NK-92 treated with Interleukin-12 subunit alpha and Interleukin-12 subunit beta, amount 100 ng/mL, for 24 hours (cell line): ENCODE results near the gene TAF5L.
"Not testable (repeated sequence)": the region's sequence is repeated elsewhere in the genome, so short reads cannot be mapped to it uniquely, and the experiment has no call there.

ENCODE experiments used
- DNase-seq: peaks from one replicate; lab custom pipeline; 2025; lab: John Stamatoyannopoulos, UW

TAF5L gene

GRCh38 chr1:229603371-229604005 lies 22.4 kb downstream of the TAF5L start:
- DNase-seq, result no peak

GRCh38 chr1:229600229-229600628 lies 25.7 kb downstream of the TAF5L start:
- DNase-seq, result no peak

- DNase-seq, result no peak
Measured at GRCh38 chr1:229599218-229599954, 26.5 kb downstream of the TAF5L start.

DNA sequence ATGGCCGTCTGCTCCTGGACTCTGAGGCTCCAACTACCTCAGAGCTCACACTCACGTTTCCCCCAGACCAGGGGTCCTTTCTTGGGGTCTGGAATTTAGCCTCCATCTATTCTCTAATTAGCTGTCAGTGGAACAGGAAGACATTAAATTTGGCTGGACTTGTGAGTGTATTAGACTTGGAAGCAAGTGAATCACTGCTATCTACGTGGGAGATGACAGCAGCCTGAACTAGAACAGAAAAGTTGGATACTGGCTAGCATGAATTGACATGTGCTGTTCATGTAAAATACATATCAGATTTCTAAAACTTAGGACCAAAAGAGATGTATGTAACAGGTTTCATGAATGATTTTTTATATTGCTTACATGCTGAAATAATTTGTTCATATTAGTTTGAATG lies 28.0 kb downstream of the TAF5L start:
- DNase-seq, result no peak

GRCh38 chr1:229596925-229597699 lies 28.8 kb downstream of the TAF5L start:
- no peak for DNase-seq

DNA sequence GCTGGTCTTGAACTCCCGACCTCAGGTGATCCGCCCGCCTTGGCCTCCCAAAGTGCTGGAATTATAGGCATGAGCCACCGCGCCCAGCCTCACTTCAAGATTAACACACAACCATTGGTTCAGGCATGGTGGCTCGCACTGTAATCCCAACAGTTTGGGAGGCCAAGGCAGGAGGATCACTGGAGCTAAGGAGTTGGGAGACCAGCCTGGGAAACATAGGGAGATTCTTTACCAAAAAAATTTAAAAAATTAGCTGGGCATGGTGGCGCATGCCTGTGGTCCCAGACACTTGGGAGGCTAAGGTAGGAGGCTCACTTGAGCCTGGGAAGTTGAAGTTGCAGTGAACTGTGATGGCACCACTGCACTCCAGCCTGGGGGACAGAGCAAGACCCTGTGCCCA lies 30.0 kb downstream of the TAF5L start:
- DNase-seq, result not testable (repeated sequence)

GRCh38 chr1:229594227-229595008 lies 31.5 kb downstream of the TAF5L start:
- no peak for DNase-seq

DNA sequence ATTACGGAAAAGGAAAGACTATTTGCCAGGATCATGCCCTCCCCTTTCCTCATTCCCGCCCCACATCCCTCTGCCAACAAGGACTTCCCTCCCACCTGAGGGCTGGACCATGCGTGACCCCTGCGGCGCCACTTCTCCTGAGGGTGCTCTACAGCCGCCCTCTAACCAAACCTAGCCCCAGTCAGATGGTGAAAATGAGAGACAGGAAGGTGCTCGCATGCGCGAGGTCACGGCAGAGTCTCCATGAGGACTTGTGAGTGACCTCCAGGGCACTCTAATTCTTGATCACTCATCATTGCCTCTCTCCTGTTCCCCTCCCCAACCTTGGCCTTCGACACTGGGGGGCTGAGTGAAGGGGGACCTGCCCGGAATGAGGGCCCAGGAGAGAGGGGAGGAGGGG lies 32.1 kb downstream of the TAF5L start:
- no peak for DNase-seq

- no peak for DNase-seq
Measured at GRCh38 chr1:229590119-229590518, 35.8 kb downstream of the TAF5L start.

GRCh38 chr1:229585338-229585737 lies 40.6 kb downstream of the TAF5L start:
- DNase-seq, result no peak

GRCh38 chr1:229582715-229583114 lies 43.2 kb downstream of the TAF5L start:
- no peak for DNase-seq

DNA sequence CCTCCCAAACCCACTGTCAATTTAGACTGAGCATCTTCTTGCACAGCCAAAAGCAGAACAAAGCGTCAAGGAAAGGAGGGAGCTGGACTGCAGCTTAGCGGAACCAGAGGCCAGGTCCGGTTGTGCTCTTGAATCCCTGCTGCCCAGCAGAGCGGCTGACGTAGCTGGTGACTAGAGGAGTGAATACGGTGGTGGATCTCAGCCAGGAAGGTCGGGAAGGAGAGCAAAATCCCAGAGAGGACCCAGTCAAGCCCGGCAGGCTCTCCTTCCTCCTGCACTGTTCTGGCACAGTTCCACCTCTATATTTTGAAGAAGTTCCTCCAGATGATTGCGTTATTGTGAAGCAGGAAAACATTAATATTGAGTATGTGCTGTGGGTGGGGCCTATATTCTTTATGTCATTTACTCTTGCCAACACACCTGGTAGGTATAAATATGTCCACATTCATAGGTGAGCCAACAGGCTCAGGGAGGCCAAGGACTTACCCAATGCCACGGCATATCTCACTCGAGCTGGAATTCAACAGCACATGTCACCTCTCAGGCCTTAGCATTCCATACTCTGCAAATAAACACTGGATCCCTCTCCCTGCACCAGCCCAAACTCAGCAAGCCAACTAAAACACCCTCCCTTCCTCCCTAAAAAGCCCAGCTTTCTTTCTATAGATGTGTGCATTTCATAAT lies 43.8 kb downstream of the TAF5L start:
- no peak for DNase-seq

DNA sequence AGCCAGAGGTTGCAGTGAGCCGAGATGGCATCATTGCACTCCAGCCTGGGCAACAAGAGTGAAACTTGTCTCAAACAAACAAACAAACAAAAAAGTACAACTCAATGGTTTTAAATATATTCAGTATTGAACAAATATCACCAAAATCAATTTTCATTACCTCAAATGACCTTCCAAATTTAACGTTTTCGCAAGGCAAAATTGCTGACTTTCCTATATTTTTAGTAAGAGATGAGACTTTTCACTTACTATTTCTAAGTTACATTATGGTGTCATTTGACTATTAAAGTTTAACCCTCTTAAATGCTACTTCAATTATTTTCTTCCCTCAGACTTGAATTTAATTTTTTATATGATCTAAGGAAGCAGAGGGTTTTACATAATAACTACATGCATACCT lies 44.4 kb downstream of the TAF5L start:
- DNase-seq, result no peak

DNA sequence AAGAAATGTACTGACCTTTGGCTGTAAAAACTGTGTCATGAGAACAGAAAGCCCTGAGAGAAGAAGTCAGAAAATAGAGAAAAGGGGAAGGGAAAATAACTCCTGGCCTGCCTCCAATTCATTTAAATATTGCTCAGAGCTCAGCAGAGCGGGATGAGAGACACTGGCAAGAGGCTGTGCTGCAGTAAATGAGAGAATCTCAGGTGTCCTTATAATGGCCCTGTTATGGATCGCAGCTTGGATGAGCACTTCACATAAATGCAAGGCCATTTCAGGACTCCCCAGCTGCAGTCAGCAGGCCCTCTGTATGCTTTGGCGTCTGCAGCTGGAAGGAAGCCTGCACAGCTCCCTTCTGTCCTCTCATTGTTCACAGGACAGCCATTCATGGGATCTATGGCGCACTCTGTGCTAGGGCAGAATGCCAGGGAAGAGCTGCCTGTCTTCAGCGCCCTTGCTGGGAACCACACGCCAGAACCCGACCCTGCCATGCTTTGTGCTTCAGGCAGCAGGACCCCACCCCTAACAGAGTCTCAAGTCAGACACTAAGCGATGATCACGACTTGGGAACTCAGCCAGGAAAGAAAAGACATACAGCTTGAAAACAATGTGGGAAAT lies 46.8 kb downstream of the TAF5L start:
- no peak for DNase-seq

GRCh38 chr1:229578168-229579058 lies 47.5 kb downstream of the TAF5L start:
- DNase-seq, result no peak

- no peak for DNase-seq
Measured at GRCh38 chr1:229574679-229575442, 51.1 kb downstream of the TAF5L start.

GRCh38 chr1:229572286-229572685 lies 53.6 kb downstream of the TAF5L start:
- DNase-seq, result no peak

GRCh38 chr1:229570891-229571516 lies 54.9 kb downstream of the TAF5L start:
- DNase-seq, result no peak

- DNase-seq, result no peak
Measured at GRCh38 chr1:229570305-229570704, 55.6 kb downstream of the TAF5L start.
